DMS53 treated with DMSO at 0.1 percent for 48 hours (cell line): ENCODE data around the gene SDK2.
A peak's percentile ranks its signal among the peaks of the same experiment; 100 is the strongest.

ENCODE experiments used
- DNase-seq: peaks from one replicate; lab custom pipeline; 2025; ENCODE audit not compliant: unreplicated experiment; lab: John Stamatoyannopoulos, UW

The SDK2 gene

DNA sequence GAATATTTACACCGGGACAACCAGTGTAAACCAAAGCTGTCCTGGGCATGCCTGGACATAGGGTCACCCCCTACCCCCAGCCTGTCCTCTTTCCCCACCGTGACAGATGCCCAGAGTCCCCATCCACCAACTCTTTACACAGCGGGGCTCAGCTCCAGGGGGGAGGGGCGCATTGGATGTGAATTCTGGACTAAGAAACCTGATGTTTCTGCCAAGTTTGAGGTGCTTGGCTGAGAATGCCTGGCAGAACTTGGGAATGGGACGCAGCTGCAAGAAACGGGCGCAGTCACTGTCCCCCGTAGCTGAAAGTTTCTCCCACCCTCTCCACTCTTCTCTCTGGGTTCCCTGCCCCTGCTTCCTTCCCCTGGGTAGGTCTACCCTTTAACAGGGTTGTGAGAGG, 264.4 kb downstream of the SDK2 start:
- DNase-seq = no peak

DNA sequence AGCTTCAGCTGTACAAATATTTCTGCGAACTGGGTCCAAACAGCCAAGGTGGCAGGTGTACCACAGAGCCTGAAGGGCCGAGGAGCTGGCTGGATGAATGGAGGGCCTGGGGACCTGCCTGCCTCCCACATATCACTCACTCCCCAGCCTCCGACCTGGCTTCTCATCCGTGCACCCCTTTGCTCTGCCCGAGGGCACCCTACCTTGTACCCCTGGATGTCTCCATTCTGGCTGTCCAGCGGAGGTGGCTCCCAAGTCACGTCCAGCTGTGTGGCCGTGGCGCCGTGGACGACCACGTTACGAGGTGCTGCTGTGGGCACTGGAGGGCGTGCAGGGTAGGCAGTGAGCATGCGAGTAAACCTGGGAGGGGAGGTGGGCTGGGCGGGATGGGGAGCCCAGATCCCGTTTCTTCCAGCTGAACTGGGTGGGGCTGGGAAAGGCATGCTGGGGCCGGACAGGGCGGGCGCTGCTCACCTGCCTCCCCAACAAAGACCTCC, 265.2 kb downstream of the SDK2 start:
- no peak for DNase-seq

DNA sequence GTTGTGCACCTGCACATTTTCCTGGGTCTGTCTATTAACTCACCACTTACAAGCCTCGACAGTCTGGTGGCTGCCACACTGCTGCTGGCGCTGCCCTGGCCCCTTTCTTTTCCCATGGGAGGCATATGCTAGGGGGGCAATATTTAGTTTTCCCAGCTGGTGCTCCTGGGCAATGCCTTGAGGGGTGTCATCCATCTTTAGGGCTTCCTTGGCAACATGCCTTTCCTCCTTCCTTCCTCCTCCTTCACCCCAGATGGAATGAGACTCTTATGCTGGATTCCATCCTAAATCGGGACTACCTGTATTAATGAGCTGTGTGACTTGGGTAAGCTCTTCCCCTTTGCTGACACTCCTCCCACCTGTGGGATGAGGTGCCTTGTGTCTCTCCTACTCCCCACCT, 267.6 kb downstream of the SDK2 start:
- DNase-seq = no peak

DNA sequence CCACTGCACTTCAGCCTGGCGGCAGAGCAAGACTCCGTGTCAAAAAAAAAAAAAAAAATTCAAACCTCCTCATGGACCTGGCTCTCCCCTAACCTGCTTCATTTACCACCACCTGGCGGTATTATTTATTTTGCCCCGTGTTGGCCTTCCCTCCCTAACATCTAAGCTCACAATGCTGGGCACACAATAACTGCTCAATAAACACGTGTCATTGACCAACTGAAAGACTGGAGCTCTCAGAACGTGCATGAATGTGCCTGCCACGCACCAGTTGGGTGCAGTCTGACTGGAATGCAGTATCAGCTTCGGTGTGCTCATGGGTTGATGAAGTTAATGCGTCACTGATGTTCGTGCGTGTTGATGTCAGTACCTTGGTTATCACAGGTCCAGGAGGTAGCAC, 268.1 kb downstream of the SDK2 start:
- DNase-seq = no peak

DNA sequence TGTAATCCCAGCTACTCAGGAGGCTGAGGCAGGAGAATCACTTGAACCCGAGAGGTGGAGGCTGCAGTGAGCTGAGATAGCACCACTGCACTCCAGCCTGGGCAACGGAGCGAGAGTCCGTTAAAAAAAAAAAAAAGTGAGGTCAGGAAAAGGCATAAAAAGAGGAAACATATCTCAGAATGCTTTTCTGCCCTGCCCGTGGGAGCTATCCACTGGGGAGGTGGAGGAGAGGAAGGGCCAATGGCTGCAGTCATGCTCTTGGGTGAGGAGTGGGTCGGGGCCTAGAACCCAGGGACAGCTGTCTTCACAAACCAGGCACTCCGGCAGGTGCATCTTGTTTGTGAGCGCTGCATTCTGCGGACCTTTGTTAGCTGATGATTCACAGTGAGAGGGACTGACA, 272.4 kb downstream of the SDK2 start:
- DNase-seq = no peak

DNA sequence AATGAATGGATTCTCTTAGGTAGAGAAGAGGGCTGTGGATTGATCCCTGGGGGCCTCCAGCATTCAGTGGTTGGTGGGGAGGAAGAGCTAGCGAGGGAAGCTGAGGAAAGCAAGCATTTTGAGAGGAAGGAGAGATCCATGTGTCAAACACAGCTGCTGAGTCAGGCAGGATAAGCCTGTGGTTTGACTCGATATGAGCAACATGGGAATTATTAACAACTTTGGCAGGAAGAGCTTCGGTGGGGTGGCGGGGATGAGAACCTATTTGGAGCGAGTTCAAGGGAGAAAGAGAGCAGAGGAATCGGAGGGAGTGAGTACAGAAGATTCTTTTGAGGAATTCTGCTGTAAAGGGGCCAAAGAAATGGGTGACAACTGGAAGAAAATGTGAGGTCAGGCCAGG, 273.0 kb downstream of the SDK2 start:
- no peak for DNase-seq

DNA sequence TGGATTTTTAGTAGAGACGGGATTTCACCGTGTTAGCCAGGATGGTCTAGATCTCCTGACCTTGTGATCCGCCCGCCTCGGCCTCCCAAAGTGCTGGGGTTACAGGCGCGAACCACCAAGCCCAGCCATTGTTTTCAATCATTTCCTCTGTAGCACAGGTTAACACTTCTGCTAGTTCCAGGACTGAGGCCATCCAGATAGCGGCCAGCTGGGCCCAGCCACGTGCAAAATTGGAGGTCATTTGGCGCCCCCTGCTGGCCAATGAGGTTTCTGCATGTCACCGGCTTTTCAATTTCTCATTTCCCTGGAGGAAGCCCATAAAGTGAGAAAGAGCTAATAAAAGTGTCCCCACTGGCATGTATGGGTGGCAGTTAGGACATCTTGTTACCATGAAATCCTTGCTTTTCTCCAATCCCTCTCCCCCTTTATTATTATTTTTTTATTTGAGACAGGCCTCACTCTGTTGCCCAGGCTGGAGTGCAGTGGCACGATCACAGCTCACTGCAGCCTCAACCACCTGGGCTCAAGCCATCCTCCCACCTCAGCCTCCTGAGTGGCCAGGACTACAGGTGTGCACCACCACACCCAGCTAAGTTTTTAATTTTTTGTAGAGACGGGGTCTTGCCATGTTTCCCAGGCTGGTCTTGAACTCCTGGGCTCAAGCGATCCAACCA, 274.3 kb downstream of the SDK2 start:
- DNase-seq = peak; percentile 54

DNA sequence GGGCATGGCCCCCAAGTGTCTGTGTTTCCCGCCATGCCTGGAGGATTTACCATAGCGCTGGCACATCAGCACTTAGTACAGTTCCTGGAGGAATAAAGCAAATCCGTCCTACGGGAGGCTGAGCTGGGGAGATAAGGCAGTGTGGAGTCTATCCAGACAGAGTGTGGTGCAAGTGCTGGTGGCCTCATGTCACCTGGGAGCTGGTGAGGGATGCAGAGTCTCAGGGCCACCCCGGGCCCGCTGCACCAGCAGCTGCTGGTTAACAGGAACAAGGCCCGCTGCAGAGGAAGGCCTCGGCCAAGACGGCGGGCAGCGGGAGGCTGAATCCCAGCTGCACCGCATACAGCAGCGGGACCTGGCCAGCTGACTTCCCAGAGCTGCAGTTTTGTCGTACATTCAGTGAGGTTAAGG, 275.1 kb downstream of the SDK2 start:
- DNase-seq = no peak

DNA sequence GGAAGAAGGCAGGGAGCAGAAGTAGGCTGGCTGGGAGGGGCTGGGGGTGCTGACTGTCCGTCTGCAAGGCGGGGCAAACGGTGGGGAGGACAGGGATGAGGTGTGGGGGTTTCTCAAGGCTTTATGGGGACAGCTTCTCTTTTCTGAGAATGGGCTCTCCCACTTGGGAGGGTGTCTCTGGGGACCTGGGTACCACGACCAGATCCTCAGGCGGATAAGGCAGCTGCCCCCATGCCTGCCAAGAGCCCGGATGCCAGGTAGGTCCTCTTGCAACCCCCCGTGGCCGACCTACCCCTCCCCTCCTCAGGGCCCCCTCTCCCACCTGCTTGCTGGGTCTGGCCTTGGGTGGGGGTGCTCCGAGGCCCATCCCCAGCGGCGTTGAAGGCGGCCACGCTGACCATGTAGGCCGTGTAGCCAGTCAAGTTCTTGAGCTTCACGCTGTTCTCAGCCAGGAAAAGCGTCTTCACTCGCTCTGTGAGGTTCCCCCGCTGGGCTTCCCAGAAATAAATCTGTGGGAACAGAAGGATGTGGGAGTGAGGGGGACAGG, 276.1 kb downstream of the SDK2 start:
- no peak for DNase-seq

DNA sequence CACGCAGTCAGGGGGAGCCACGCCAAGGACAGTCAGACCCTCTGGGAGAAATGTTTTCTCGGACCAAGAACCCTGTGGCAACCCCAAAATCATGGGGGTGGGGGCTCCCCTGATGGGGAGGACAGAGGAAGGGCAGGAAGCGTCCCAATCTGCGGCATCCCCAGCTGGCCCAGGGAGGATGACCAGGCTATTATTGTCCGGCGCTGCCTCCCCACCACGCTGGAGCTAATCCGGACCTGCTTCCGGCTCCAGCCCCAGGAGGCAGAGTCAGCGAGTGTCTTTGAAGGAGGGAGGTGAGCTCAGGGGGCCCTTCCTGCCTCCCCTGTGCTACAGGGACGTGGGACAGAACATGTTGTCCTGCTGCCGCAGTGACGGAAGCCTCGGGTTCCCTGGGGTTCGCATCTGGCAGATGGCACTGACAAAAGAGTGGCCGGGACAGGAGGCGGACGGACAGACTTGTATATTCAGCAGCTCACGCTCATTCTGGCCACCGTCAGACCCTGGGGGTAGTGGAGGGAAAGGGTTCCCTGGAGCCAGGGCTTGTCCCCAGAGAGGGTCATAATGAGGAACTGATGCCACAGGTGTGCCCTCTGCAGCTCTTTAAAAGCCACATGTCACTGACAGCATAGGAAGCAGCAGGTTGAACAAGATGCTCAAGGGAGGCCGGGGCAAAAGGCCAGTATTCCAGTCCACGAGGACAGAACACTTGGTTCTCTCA, 278.2 kb downstream of the SDK2 start:
- DNase-seq = no peak

DNA sequence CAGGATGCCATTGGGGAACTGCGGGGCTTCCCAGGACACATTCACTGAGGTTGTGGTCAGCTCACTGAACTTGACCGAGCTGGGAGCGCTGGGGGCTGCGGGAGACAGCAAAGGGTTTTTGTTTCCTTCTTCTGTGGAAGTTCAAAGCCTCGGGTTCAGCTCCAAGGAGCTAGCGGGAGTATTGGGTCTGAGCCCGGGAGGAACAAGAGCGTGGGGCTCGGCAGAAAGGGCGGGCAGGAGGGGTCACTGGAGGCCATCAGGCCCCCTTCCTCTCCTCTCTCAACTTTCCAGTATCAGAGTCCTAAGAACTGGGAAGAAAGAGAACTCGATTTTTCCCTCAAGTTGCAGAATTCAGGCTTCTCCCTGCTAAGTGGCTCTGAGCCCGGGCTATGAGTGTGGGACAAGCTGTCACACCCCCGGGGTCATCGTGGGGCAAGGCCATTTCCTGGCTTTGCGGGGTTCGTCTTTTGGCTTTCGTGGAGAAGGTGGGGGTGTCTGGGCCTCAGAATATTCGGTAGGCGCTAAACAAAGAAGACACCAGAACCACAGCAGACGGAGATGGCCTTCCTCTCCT, 278.9 kb downstream of the SDK2 start:
- no peak for DNase-seq

DNA sequence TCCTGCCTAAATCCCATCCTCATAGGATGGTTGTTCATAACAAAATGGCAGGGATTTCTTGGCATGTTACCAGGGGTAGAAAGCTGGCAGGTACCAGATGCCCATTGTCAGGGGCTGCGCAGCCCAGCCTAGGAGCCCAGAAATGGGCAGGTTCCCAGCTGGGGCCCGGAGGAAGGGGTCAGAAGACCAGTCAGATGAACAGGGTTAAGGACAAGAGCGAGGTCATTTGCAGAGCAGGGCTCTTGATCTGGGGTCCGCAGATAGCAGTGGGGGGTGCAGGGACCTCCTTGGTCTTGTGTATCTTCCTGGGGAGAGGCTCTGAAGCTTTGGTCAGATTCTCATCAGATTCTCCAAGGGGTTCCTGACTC, 280.1 kb downstream of the SDK2 start:
- DNase-seq = no peak

DNA sequence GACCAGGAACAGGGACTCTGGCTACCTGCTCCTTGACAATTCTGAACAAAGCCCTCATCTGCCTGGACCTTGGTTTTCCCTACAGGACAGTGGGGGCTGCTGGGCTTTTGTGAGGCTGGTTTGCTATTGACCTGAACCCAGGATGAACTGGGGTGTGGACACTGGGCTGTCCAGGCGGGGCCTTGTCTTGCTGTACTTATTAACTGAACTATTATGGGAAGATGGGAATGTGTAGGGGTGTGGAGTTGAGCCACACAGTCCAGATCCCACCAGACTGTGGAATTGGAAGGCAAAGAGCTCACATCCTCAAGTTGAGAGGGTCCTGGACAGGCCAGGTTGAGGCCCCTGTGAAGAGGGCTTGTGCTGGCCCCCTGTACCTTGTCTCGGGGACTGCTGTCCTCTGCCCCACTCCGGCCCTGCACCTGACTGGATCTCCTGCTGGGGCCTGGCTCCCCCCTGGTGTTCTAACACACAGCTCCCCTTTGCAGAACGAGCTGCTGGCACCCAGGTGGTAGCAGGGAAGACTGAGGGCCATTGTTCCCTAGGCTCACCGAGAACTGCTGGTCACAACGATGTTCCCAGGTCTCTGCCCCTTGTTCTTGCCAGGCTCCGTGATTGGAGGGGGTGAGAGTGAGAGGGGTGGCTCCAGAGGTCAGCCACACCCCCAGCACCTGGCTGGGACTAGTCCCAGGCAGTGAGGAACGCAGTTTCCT, 280.6 kb downstream of the SDK2 start:
- DNase-seq = no peak

DNA sequence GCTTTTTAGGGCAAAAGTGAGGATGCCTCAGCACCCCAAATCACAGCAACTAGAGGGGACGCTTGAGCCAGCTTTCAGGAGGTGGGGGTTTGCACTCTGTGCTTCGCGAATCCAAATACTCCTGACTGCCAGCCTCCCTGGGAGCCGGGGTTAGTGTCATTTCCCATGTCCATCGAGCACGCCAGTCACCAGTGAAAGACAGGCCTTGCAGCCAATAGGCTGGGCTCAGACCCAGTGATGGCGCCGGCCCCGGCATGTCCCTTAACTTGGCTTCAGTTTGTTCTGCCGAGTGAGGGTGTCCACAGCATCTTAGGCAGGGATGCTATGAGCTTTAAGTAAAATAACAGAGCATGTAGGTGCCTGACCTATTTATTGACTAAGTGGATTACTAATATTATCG, 281.5 kb downstream of the SDK2 start:
- DNase-seq = no peak

DNA sequence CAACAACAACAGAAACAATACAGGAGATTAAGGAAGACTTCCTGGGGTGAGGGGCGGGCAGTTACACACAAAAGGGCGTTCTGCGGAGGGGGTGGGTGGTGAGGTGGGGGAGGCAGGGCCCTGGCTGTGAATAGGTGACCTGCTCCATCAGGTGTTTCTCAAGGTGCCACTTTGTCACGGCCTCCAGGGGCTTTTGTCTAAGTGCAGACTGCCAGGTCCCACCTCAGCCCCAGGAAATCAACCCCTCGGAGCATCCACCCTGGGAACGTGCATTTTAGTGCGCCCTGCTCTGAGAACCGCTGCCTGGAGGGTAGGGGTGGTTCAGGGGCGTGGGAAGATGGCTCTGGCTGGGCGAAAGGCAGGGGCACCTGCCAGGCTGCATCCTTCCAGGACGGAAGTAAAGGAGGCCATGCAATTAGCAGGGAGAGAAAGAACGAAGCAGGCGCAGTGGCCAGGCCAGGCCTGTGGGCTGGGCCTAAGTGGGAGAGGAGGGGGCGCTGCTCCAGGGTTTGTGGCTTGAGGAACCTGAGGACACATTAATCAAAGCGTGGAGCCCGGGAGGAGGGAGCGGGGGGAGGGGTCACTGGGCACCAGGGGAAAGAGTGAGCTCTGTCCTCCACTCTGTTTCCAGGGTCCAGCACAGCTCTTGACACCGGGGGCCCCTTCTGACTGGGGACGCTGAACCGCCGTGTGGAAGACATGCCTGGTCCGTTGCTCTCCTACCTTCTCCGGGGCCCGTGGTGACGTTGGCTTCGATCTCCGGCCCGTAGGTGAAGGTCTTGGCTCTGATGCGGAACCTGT, 283.1 kb downstream of the SDK2 start:
- no peak for DNase-seq

DNA sequence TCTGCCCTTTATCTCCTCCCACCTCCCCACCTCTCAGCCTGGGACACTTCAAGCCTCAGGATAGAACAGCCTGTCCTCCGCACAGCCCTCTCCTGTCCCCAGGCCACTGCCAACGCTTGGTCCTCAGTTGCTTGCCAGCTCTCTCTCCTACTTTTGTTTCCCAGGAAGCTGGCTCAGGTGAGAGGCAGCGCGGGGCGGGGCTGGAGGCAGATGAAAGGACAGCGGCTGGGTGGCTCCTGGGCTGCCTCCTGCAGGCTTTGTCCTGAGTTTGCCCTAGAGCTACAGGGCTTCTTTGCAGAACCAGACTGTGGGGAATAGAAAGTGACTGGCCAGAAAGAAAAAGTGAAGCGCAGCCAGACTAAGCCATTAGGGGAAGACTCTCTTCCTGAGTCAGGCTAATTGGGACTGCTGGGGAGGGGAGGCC, 284.2 kb downstream of the SDK2 start:
- peak; percentile 69 for DNase-seq

DNA sequence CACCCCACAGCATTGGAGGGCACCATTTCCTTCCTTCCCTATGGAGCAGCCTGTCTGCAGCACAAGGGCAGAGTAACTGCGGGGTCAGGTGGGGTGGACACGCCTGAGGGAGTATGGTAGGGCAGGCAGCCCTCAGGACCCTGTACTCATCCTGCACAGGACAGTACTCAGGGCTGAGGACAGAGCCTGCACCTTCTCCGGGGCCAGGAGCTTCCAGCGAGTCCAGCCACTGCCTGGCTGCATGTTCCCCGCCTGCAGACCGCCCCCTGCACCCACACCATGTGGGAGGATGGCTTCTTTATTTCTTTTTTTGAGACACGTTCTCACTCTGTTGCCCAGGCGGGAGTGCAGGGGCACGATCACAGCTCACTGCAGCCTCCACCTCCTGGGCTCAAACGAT, 284.9 kb downstream of the SDK2 start:
- DNase-seq = no peak

DNA sequence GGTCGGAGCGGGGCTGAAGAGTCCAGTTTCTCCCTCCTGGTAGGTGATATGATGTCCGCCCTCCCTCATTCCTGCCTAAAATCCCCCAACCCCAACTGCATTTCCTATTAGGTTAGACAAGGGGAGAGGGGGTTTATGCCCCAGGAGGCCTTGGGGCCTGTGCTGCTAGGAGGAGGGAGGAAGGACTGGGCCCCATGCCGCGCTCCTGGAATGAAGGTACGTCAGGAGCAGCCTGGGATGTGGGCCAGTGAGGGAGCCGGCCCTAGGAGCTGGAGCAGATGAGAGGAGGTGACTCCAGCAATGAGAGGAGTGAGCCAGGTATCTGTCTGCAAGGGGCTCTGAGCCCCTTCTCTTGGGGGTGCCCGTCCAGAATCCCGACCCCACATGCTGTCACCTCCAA, 285.6 kb downstream of the SDK2 start:
- no peak for DNase-seq

DNA sequence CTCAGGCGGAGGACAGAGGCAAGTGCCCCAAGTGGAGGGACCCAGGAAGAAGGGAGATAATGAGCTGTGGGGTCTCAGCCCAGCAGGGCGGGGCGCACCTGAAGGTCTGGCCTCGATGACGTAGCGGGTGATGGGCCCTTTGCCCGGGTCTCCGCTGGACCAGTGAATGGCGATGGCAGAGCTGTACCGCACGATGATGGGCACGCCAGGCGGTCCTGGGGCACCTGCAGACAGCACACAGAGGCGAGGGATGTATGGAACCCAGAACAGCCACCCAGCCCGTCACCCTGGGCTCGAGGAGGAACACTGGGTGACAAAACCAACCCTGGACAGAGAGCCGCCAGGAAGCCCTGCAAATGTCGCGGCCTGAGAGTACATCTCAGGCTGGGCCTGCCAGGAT, 286.3 kb downstream of the SDK2 start:
- DNase-seq = no peak

DNA sequence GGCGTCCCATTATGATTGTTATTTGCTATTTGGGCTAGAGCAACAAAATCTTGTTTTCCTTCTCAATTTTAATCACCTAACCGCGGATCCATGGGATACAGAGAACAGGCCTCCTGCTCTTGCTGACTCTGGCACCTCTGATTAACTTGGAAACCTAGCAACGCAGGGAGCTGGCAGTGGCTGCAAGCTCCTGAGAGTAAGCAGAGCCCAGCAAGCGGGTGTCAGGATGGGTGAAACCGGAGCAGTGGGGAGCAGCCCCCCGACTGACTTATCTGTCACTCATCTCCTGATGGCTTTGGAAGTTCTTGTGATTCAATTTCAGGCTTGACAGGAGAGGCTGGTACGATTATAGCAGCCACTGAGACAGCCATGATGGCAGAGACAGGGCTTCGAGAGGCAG, 286.9 kb downstream of the SDK2 start:
- DNase-seq = no peak
